Endothelial cell (in vitro differentiated cells): ENCODE measurements around the gene MUC4. TPM values are rescaled to one million over a fixed set of nuclear protein-coding genes. Genes with fewer than 3 reads are reported as not detected.

Source experiments
- DNase-seq: peaks from one replicate; pipeline ENCODE4 v3.0.0; 2021; ENCODE audit warnings: low spot score
- H3K27ac Mint-ChIP-seq: one replicate; pipeline ENCODE4 v1.8.0; 2021; ENCODE audit warnings: mixed read lengths, inconsistent platforms; ENCODE audit not compliant: unreplicated experiment
- H3K27me3 Mint-ChIP-seq: one replicate; pipeline ENCODE4 v1.8.0; 2021; ENCODE audit warnings: mild to moderate bottlenecking, moderate library complexity, mixed read lengths, inconsistent platforms; ENCODE audit not compliant: unreplicated experiment
- H3K36me3 Mint-ChIP-seq: one replicate; pipeline ENCODE4 v1.8.0; 2021; ENCODE audit warnings: mild to moderate bottlenecking, low read depth, mixed read lengths, inconsistent platforms; ENCODE audit not compliant: unreplicated experiment
- H3K4me1 Mint-ChIP-seq: one replicate; pipeline ENCODE4 v1.8.0; 2021; ENCODE audit warnings: mild to moderate bottlenecking, mixed read lengths, inconsistent platforms; ENCODE audit not compliant: unreplicated experiment
- H3K4me3 Mint-ChIP-seq: one replicate; pipeline ENCODE4 v1.8.0; 2021; ENCODE audit warnings: mild to moderate bottlenecking, mixed read lengths, inconsistent platforms; ENCODE audit not compliant: unreplicated experiment
- H3K9me3 Mint-ChIP-seq: one replicate; pipeline ENCODE4 v1.8.0; 2021; ENCODE audit warnings: mixed read lengths, inconsistent platforms; ENCODE audit not compliant: unreplicated experiment
- CTCF ChIP-seq: fragments of 200-600 bp; sonication (generic); IDR thresholded peaks from one replicate; pipeline ENCODE4 v1.5.0; 2021; ENCODE audit warnings: antibody characterized with exemption; ENCODE audit not compliant: unreplicated experiment
- total RNA-seq: library from RNA; stranded (reverse); fragmentation: NEBNext Ultra II Directional; extraction: Animal tissue kit (Norgen Biotek cat#: 25700); gene quantifications from one replicate; pipeline ENCODE4 v1.2.1, GENCODE V29; 2021; ENCODE audit not compliant: unreplicated experiment

MUC4 gene
- total RNA-seq, 1 donor from 2014 or later = 0.05 TPM

GRCh38 chr3:195853036-195853435 lies 41.3 kb upstream of the MUC4 start:
- DNase-seq = no peak
- peaks cover 11% of the 10 kb centered on the region for H3K4me1 Mint-ChIP-seq
- TF ChIP-seq CTCF = no peak
- no peaks in the 10 kb centered on the region for H3K36me3 Mint-ChIP-seq
- no peaks in the 10 kb centered on the region for H3K27me3 Mint-ChIP-seq
- no peaks in the 10 kb centered on the region for H3K9me3 Mint-ChIP-seq
- H3K27ac Mint-ChIP-seq = peak overlapping the region; percentile 61
- H3K4me3 Mint-ChIP-seq = no peak overlapping the region

- peak; percentile 90 for DNase-seq
- TF ChIP-seq CTCF = peak; percentile 100
- Mint-ChIP-seq H3K4me1 (peaks cover 11% of the 10 kb centered on the region), H3K27ac (no peak overlapping the region), H3K4me3 (no peak overlapping the region), H3K36me3 (no peaks in the 10 kb centered on the region), H3K27me3 (peaks cover 3% of the 10 kb centered on the region), H3K9me3 (no peaks in the 10 kb centered on the region)
These were observed 39.3 kb upstream of the MUC4 start for GRCh38 chr3:195850857-195851543.

GRCh38 chr3:195849322-195850074 lies 37.8 kb upstream of the MUC4 start:
- Mint-ChIP-seq H3K36me3 (no peaks in the 10 kb centered on the region), H3K4me1 (peaks cover 11% of the 10 kb centered on the region), H3K9me3 (no peaks in the 10 kb centered on the region), H3K4me3 (no peak overlapping the region), H3K27me3 (peaks cover 3% of the 10 kb centered on the region), H3K27ac (no peak overlapping the region)
- DNase-seq = no peak
- TF ChIP-seq CTCF = no peak

- H3K9me3 Mint-ChIP-seq = no peaks in the 10 kb centered on the region
- TF ChIP-seq CTCF = no peak
- H3K4me1 Mint-ChIP-seq = peaks cover 2% of the 10 kb centered on the region
- H3K27me3 Mint-ChIP-seq = peaks cover 3% of the 10 kb centered on the region
- no peak for DNase-seq
- no peaks in the 10 kb centered on the region for H3K36me3 Mint-ChIP-seq
- no peak overlapping the region for H3K4me3 Mint-ChIP-seq
- H3K27ac Mint-ChIP-seq = no peak overlapping the region
These were observed 35.6 kb upstream of the MUC4 start for GRCh38 chr3:195847055-195847950.
